ENCODE data around the gene OR2D3. TPM values are rescaled to one million over a fixed set of nuclear protein-coding genes. Genes with fewer than 3 reads are reported as not detected.

OR2D3 gene, protein sequence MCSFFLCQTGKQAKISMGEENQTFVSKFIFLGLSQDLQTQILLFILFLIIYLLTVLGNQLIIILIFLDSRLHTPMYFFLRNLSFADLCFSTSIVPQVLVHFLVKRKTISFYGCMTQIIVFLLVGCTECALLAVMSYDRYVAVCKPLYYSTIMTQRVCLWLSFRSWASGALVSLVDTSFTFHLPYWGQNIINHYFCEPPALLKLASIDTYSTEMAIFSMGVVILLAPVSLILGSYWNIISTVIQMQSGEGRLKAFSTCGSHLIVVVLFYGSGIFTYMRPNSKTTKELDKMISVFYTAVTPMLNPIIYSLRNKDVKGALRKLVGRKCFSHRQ
- not detected in 2 replicates for total RNA-seq (2011; cell fraction: chromatin; rRNA removed; ENCODE audit: low replicate concordance)
- not detected in 2 replicates for total RNA-seq (2011; cell fraction: nucleolus; rRNA removed)
- not detected in 2 replicates for total RNA-seq (2011; cell fraction: nucleoplasm; rRNA removed)
- total RNA-seq (2014; rRNA removed) = not detected in 2 replicates
- total RNA-seq (2014; rRNA removed; fragmentation: Illumina TruSeq; extraction: Trizol) = not detected in 2 replicates
- total RNA-seq (2015; rRNA removed; fragmentation: Illumina TruSeq; extraction: Trizol) = not detected in 2 replicates
- total RNA-seq (2021) = not detected in 2 replicates
- polyA plus RNA-seq (2011; rRNA removed) = not detected in 2 replicates
- polyA plus RNA-seq (2011; cell fraction: cytosol; rRNA removed) = not detected in 2 replicates
- not detected in 2 replicates for polyA plus RNA-seq (2011; cell fraction: nucleus; rRNA removed)
- not detected in 2 replicates for polyA plus RNA-seq (2012)
- not detected in 2 replicates for polyA plus RNA-seq (2014; fragmentation: Illumina TruSeq; extraction: Trizol)
- under 1 TPM in 1 of 2 experiments, not detected in 1; 0.42 TPM for polyA plus RNA-seq (2014; fragmentation: Nextera tagmentation; extraction: Ambion mirVana)
- not detected in 2 replicates for polyA plus RNA-seq (2014; rRNA removed)
- polyA minus RNA-seq (2011; rRNA and poly(A)+ RNA removed) = not detected in 2 replicates
- not detected in 2 replicates for polyA minus RNA-seq (2011; cell fraction: cytosol; rRNA and poly(A)+ RNA removed)
- 0.27 TPM in 1 of 2 replicates, not detected in the other for polyA minus RNA-seq (2011; cell fraction: nucleus; rRNA and poly(A)+ RNA removed)
- not detected for Bru-seq, nascent RNA
- not detected for BruChase-seq, experiment 1, labeled RNA remaining after a 2-hour chase
- not detected for BruChase-seq, experiment 2, labeled RNA remaining after a 6-hour chase
- long read RNA-seq, experiment 1 = 0 reads
- long read RNA-seq, experiment 2 = 0 reads
- long read RNA-seq, experiment 3 = 0 reads

DNA sequence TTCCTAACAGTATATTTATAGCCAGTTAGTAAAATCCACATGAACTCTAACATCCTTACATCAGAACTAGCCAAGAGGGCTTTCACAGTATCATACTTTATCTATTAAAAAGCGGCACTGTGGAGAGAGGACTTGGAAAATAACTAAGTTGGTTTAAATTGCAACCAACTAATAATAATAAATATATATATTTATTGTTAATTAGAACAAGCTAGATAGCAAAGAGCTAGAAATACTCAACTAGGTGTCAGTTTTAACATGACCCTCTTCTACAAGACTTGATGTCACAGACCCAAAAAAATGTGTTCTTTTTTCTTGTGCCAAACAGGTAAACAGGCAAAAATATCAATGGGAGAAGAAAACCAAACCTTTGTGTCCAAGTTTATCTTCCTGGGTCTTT, at the start of gene OR2D3:
Gene OR2D3 (plus strand): TSS at position 301 of the 400 bp plus-strand sequence. CDS start 0 bp downstream, at position 301.
- Histone ChIP-seq H3K4me2 (ENCODE audit: insufficient read depth, low read length) (no peak within 1 kb of the TSS), H3K4me3 (no peak within 1 kb of the TSS), H4K20me1 (replicated peaks; ENCODE audit: control insufficient read depth, insufficient read depth, low read length) (no peaks in the 10 kb centered on the region), H3K27me3 (ENCODE audit: control insufficient read depth in 2 of 2, insufficient read depth in 2 of 2, low read length in 2 of 2) (no peaks in the 10 kb centered on the region), H3K9ac (ENCODE audit: insufficient read depth in 1 of 2, low read depth in 2 of 2, low read length in 2 of 2) (no peak within 1 kb of the TSS), H3K9me1 (ENCODE audit: control insufficient read depth, insufficient read depth, low read length) (no peaks in the 10 kb centered on the region), H2AFZ (ENCODE audit: low read depth, low read length) (no peak within 1 kb of the TSS), H3K27ac (ENCODE audit: extremely low read depth, low read depth, low read length) (no peak within 1 kb of the TSS), H3K9me3 (replicated peaks; ENCODE audit: control insufficient read depth, insufficient read depth, low read depth, low read length) (no peaks in the 10 kb centered on the region), H3K79me2 (ENCODE audit: control insufficient read depth, insufficient read depth, low read length) (no peaks in the 10 kb centered on the region), H3K36me3 (ENCODE audit: control insufficient read depth, insufficient read depth, low read length) (no peaks in the 10 kb centered on the region), H3K4me1 (replicated peaks in 1 of 2; ENCODE audit: control insufficient read depth in 2 of 2, insufficient read depth in 2 of 2, low read length in 2 of 2) (peaks cover 0 to 2% of the 10 kb centered on the region in 2 experiments; a peak in 2 of 5 replicates)
- in situ Hi-C loops (cut with MboI) = no loop called here
- TF ChIP-seq CHD4 (IDR thresholded peaks at IDR 0.05; ENCODE audit: insufficient read depth, insufficient replicate concordance, low read depth, low read length, poor library complexity, severe bottlenecking) (no peak), KDM5B (IDR thresholded peaks at IDR 0.05; ENCODE audit: insufficient replicate concordance, low read depth, low read length) (no peak)
- ChIA-PET CTCF (ENCODE audit: low intra/inter-chr PET ratio) (no interaction called here), POLR2A (no interaction called here)
- FAIRE-seq = no peak
- WGBS (ENCODE audit: insufficient coverage, low coverage, missing lambda C conversion rate) = 78% methylated on average over 1 of the region's 1 CpG
- ATAC-seq = no peak
- intact Hi-C loops (cut with micrococcal nuclease) = no loop called here
- no peak for DNase-seq (ENCODE audit: extremely low read depth in 1 of 4, low spot score in 3 of 4)
- no TSS peak for BruUV-seq (replicated peaks)
